ENCODE data around the gene FOXP2. TPM values are rescaled to one million over a fixed set of nuclear protein-coding genes. Genes with fewer than 3 reads are reported as not detected.

FOXP2 gene
- total and polyA plus RNA-seq, 4 donors: 1.2 to 7.4 (median 5.7) TPM

DNA sequence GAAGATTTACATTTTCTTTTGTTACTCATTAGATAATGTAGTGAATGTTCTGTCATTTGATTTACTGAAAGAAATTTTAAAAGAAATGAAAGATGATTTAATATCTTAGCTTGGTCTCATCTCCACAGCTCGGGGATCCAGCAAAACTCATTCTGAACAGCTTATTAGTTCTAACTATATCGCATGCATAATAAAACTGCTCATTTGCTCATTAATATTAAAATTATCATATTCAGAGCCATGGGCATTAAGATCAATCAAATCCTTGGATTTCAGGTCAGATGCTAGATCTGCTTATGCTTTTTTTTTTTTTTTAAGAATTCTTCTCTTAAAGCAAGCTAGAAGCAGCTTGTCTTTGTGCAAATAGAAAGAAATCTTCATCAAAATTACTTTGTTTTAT, 246.1 kb downstream of the FOXP2 start:
- Histone ChIP-seq H3K36me3 (ENCODE audit: control insufficient read depth in 4 of 4, insufficient read depth in 3 of 4, low read depth in 1 of 4, low read length in 3 of 4) (no peaks in the 10 kb centered on the region), H3K27me3 (ENCODE audit: control insufficient read depth in 4 of 4, insufficient read depth in 4 of 4, low read length in 3 of 4) (no peaks in the 10 kb centered on the region), H3K27ac (ENCODE audit: low read depth in 1 of 2, low read length in 2 of 2) (no peak overlapping the region), H3K4me1 (ENCODE audit: control insufficient read depth in 4 of 4, insufficient read depth in 4 of 4, low read length in 3 of 4) (peaks cover 0 to 9% (median 4%) of the 10 kb centered on the region in 4 donors), H3K4me3 (ENCODE audit: low read depth in 1 of 3, low read length in 3 of 3) (no peak overlapping the region), H3K9ac (ENCODE audit: low read depth in 1 of 2, low read length in 2 of 2) (no peak overlapping the region), H3K9me3 (ENCODE audit: control insufficient read depth in 4 of 4, low read length in 3 of 4) (no peaks in the 10 kb centered on the region)
- DNase-seq (ENCODE audit: low spot score): no peak
- TF ChIP-seq FOXA2 (IDR thresholded peaks at IDR 0.05) (no peak), EGR1 (IDR thresholded peaks at IDR 0.05; ENCODE audit: low read depth in 2 of 2) (no peak), RXRA (IDR thresholded peaks at IDR 0.05) (no peak), FOXA1 (IDR thresholded peaks at IDR 0.05) (no peak), HNF4A (conservative IDR thresholded peaks at IDR 0.05) (no peak), SP1 (IDR thresholded peaks at IDR 0.05) (no peak), YY1 (IDR thresholded peaks at IDR 0.05) (no peak), JUND (IDR thresholded peaks at IDR 0.05) (no peak), GABPA (IDR thresholded peaks at IDR 0.05 in 1 of 2, conservative IDR thresholded peaks at IDR 0.05 in 1 of 2) (no peak), TAF1 (conservative IDR thresholded peaks at IDR 0.05) (no peak), RAD21 (IDR thresholded peaks at IDR 0.05) (no peak), HNF4G (IDR thresholded peaks at IDR 0.05) (no peak), NR2F2 (IDR thresholded peaks at IDR 0.05) (no peak)
- TF ChIP-seq, protein P1, sequence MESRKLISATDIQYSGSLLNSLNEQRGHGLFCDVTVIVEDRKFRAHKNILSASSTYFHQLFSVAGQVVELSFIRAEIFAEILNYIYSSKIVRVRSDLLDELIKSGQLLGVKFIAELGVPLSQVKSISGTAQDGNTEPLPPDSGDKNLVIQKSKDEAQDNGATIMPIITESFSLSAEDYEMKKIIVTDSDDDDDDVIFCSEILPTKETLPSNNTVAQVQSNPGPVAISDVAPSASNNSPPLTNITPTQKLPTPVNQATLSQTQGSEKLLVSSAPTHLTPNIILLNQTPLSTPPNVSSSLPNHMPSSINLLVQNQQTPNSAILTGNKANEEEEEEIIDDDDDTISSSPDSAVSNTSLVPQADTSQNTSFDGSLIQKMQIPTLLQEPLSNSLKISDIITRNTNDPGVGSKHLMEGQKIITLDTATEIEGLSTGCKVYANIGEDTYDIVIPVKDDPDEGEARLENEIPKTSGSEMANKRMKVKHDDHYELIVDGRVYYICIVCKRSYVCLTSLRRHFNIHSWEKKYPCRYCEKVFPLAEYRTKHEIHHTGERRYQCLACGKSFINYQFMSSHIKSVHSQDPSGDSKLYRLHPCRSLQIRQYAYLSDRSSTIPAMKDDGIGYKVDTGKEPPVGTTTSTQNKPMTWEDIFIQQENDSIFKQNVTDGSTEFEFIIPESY (IDR thresholded peaks at IDR 0.05): no peak
- TF ChIP-seq, protein P2, sequence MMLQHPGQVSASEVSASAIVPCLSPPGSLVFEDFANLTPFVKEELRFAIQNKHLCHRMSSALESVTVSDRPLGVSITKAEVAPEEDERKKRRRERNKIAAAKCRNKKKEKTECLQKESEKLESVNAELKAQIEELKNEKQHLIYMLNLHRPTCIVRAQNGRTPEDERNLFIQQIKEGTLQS (IDR thresholded peaks at IDR 0.05): no peak
- TF ChIP-seq, protein P3, sequence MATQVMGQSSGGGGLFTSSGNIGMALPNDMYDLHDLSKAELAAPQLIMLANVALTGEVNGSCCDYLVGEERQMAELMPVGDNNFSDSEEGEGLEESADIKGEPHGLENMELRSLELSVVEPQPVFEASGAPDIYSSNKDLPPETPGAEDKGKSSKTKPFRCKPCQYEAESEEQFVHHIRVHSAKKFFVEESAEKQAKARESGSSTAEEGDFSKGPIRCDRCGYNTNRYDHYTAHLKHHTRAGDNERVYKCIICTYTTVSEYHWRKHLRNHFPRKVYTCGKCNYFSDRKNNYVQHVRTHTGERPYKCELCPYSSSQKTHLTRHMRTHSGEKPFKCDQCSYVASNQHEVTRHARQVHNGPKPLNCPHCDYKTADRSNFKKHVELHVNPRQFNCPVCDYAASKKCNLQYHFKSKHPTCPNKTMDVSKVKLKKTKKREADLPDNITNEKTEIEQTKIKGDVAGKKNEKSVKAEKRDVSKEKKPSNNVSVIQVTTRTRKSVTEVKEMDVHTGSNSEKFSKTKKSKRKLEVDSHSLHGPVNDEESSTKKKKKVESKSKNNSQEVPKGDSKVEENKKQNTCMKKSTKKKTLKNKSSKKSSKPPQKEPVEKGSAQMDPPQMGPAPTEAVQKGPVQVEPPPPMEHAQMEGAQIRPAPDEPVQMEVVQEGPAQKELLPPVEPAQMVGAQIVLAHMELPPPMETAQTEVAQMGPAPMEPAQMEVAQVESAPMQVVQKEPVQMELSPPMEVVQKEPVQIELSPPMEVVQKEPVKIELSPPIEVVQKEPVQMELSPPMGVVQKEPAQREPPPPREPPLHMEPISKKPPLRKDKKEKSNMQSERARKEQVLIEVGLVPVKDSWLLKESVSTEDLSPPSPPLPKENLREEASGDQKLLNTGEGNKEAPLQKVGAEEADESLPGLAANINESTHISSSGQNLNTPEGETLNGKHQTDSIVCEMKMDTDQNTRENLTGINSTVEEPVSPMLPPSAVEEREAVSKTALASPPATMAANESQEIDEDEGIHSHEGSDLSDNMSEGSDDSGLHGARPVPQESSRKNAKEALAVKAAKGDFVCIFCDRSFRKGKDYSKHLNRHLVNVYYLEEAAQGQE (IDR thresholded peaks at IDR 0.05): no peak
- TF ChIP-seq, protein P4, sequence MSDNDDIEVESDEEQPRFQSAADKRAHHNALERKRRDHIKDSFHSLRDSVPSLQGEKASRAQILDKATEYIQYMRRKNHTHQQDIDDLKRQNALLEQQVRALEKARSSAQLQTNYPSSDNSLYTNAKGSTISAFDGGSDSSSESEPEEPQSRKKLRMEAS (IDR thresholded peaks at IDR 0.05): no peak
- TF ChIP-seq, protein P5, sequence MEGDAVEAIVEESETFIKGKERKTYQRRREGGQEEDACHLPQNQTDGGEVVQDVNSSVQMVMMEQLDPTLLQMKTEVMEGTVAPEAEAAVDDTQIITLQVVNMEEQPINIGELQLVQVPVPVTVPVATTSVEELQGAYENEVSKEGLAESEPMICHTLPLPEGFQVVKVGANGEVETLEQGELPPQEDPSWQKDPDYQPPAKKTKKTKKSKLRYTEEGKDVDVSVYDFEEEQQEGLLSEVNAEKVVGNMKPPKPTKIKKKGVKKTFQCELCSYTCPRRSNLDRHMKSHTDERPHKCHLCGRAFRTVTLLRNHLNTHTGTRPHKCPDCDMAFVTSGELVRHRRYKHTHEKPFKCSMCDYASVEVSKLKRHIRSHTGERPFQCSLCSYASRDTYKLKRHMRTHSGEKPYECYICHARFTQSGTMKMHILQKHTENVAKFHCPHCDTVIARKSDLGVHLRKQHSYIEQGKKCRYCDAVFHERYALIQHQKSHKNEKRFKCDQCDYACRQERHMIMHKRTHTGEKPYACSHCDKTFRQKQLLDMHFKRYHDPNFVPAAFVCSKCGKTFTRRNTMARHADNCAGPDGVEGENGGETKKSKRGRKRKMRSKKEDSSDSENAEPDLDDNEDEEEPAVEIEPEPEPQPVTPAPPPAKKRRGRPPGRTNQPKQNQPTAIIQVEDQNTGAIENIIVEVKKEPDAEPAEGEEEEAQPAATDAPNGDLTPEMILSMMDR (IDR thresholded peaks at IDR 0.05; ENCODE audit: low read depth, low read length, missing input control): no peak
- 96% methylated on average over 2 of the region's 2 CpGs for WGBS
